ENCODE data around the gene RFESD.

- TF ChIP-seq CTCF (IDR thresholded peaks at IDR 0.05): no peak
- TF ChIP-seq POLR2A (IDR thresholded peaks at IDR 0.05): no peak
Observed at GRCh38 chr5:95689680-95690079, 43.1 kb downstream of the RFESD start.
